SK-N-SH (cell line): ENCODE measurements around the gene ASB18. TPM values are rescaled to one million over a fixed set of nuclear protein-coding genes. Genes with fewer than 3 reads are reported as not detected.

Source experiments
- CTCF ChIA-PET: fragments of 300-600, 350-600 bp; formaldehyde crosslinking; extraction: SDS; loops from one replicate; lab custom pipeline; 2021; lab: Yijun Ruan, JAX
- POLR2A ChIA-PET: fragments of 350-600 bp; sonication (Branson Sonifier 250); formaldehyde crosslinking; extraction: SDS; loops from one replicate; lab custom pipeline; 2020; ENCODE audit warnings: antibody characterized with exemption, inconsistent platforms; lab: Yijun Ruan, JAX
- DNase-seq: peaks from one replicate; pipeline ENCODE4 v3.0.0; 2012
- H2AFZ ChIP-seq: fragments of 200-600 bp; sonication (generic); 2 replicates; pipeline ENCODE4 v1.8.1; 2016; ENCODE audit warnings: antibody characterized with exemption, mild to moderate bottlenecking, low read depth
- H3F3A ChIP-seq: fragments of 200-600 bp; sonication (generic); replicated peaks from 2 replicates; pipeline ENCODE3; 2016; ENCODE audit warnings: antibody characterized with exemption, mild to moderate bottlenecking; ENCODE audit not compliant: insufficient read depth
- H3K27ac ChIP-seq, 2 experiments: fragments of 200-500 bp in 1 of 2; fragments of 200-600 bp in 1 of 2; sonication (Bioruptor generic) in 1 of 2; sonication (generic), shearing (Covaris generic) in 1 of 2; 2 replicates each; pipeline versions ENCODE4 v1.5.1 to v1.6.1; 2014 to 2016; ENCODE audit warnings: low read depth in 2 of 2, inconsistent platforms in 1 of 2, low read length in 1 of 2, mild to moderate bottlenecking in 1 of 2, mixed read lengths in 1 of 2
- H3K27me3 ChIP-seq: fragments of 200-600 bp; sonication (generic), shearing (Covaris generic); 2 replicates; pipeline ENCODE4 v1.6.1; 2016; ENCODE audit warnings: mixed run types; ENCODE audit not compliant: insufficient read depth
- H3K36me3 ChIP-seq, 2 experiments: fragments of 200-500 bp in 1 of 2; fragments of 200-600 bp in 1 of 2; sonication (Bioruptor generic) in 1 of 2; sonication (generic) in 1 of 2; replicated peaks in 1 of 2; 2 replicates each; pipeline versions ENCODE3 to v1.5.1; 2014 to 2016; ENCODE audit warnings: low read length in 1 of 2, mild to moderate bottlenecking in 1 of 2; ENCODE audit not compliant: insufficient read depth in 2 of 2, control insufficient read depth in 1 of 2
- H3K4me1 ChIP-seq, 2 experiments: fragments of 200-500 bp in 1 of 2; fragments of 200-600 bp in 1 of 2; sonication (Bioruptor generic) in 1 of 2; sonication (generic), shearing (Covaris generic) in 1 of 2; 2 replicates each; pipeline versions ENCODE4 v1.5.1 to v1.6.1; 2014 to 2016; ENCODE audit warnings: low read depth in 1 of 2, low read length in 1 of 2, mixed run types in 1 of 2; ENCODE audit not compliant: insufficient read depth in 2 of 2, control insufficient read depth in 1 of 2
- H3K4me2 ChIP-seq: fragments of 200-600 bp; sonication (generic), shearing (Covaris generic); 2 replicates; pipeline ENCODE4 v1.6.1; 2017; ENCODE audit warnings: mixed run types
- H3K4me3 ChIP-seq, 2 experiments: fragments of 200-500 bp in 1 of 2; fragments of 200-600 bp in 1 of 2; sonication (Bioruptor generic) in 1 of 2; sonication (generic), shearing (Covaris generic) in 1 of 2; 2 replicates each; pipeline versions ENCODE4 v1.5.1 to v1.8.1; 2014 to 2016; ENCODE audit warnings: low read depth in 2 of 2, inconsistent platforms in 1 of 2, low read length in 1 of 2, mild to moderate bottlenecking in 1 of 2, mixed read lengths in 1 of 2, moderate library complexity in 1 of 2
- H3K79me2 ChIP-seq: fragments of 200-600 bp; sonication (generic); 2 replicates; pipeline ENCODE4 v1.8.1; 2017; ENCODE audit warnings: mild to moderate bottlenecking; ENCODE audit not compliant: insufficient read depth
- H3K9ac ChIP-seq: fragments of 200-600 bp; sonication (generic); 2 replicates; pipeline ENCODE4 v1.6.1; 2017; ENCODE audit warnings: mixed run types
- H3K9me2 ChIP-seq: fragments of 200-600 bp; sonication (generic); 2 replicates; pipeline ENCODE4 v1.6.1; 2017; ENCODE audit warnings: mixed run types
- H3K9me3 ChIP-seq: fragments of 200-600 bp; sonication (generic); 2 replicates; pipeline ENCODE4 v1.6.1; 2017; ENCODE audit warnings: mixed run types, mild to moderate bottlenecking, moderate library complexity
- H4K20me1 ChIP-seq: fragments of 200-600 bp; sonication (generic); 2 replicates; pipeline ENCODE4 v1.6.1; 2017; ENCODE audit warnings: mild to moderate bottlenecking, mixed run types; ENCODE audit not compliant: insufficient read depth
- EP300 ChIP-seq, 2 experiments: IDR thresholded peaks; 2 replicates each; pipeline versions ENCODE4 v1.4.0 to v1.6.1; 2012; ENCODE audit warnings: borderline replicate concordance in 1 of 2, low read depth in 1 of 2, low read length in 1 of 2
- FOSL2 ChIP-seq: IDR thresholded peaks from 2 replicates; pipeline ENCODE4 v1.4.0; 2012; ENCODE audit warnings: low read depth, mild to moderate bottlenecking, moderate library complexity, borderline replicate concordance
- FOXJ3 ChIP-seq: sonication (generic); formaldehyde crosslinking; IDR thresholded peaks from 2 replicates; pipeline ENCODE4 v1.5.1; 2020; ENCODE audit warnings: mild to moderate bottlenecking, missing genetic modification reagents
- GATA2 ChIP-seq: sonication (generic); formaldehyde crosslinking; IDR thresholded peaks from 2 replicates; pipeline ENCODE4 v1.5.0; 2020; ENCODE audit warnings: mild to moderate bottlenecking, missing genetic modification reagents
- IRF3 ChIP-seq: fragments of 150-350 bp; IDR thresholded peaks from 2 replicates; pipeline ENCODE4 v1.6.1; 2016; ENCODE audit warnings: mild to moderate bottlenecking, low read depth, low read length
- JUND ChIP-seq: IDR thresholded peaks from 2 replicates; pipeline ENCODE4 v1.4.0; 2012
- MAX ChIP-seq: IDR thresholded peaks from 2 replicates; pipeline ENCODE4 v1.4.0; 2012; ENCODE audit warnings: low read depth
- NFIC ChIP-seq: IDR thresholded peaks from 2 replicates; pipeline ENCODE4 v1.4.0; 2012; ENCODE audit warnings: borderline replicate concordance
- PBX3 ChIP-seq: IDR thresholded peaks from 2 replicates; pipeline ENCODE4; 2012
- RFX5 ChIP-seq: IDR thresholded peaks from 2 replicates; pipeline ENCODE4 v1.6.1; 2012; ENCODE audit warnings: mild to moderate bottlenecking, improper control_type of control experiment, low read length
- RXRA ChIP-seq: IDR thresholded peaks from 2 replicates; pipeline ENCODE4 v1.4.0; 2012; ENCODE audit warnings: low read depth, mild to moderate bottlenecking, borderline replicate concordance
- SMC3 ChIP-seq: IDR thresholded peaks from 2 replicates; pipeline ENCODE4 v1.6.1; 2012; ENCODE audit warnings: low read depth, low read length, improper control_type of control experiment
- TAF1 ChIP-seq: IDR thresholded peaks from 2 replicates; pipeline ENCODE4 v1.6.1; 2012; ENCODE audit warnings: low read depth, mild to moderate bottlenecking, low read length, moderate library complexity, borderline replicate concordance
- TCF12 ChIP-seq: IDR thresholded peaks from 2 replicates; pipeline ENCODE4 v1.4.0; 2012
- TEAD4 ChIP-seq: IDR thresholded peaks from 2 replicates; pipeline ENCODE4 v1.4.0; 2012; ENCODE audit warnings: mild to moderate bottlenecking, borderline replicate concordance; ENCODE audit not compliant: insufficient read depth
- ZBTB33 ChIP-seq: IDR thresholded peaks from 2 replicates; pipeline ENCODE4 v1.4.0; 2012; ENCODE audit warnings: low read depth, borderline replicate concordance
- WGBS: methylation state at CpG from one replicate; pipeline ENCODE4 v1.1.6; 2017; ENCODE audit warnings: low lambda C conversion rate; 5-methylcytosine and 5-hydroxymethylcytosine counted together
- polyA plus RNA-seq, 3 experiments: library from polyadenylated mRNA; depleted of rRNA; stranded (reverse); fragments of >200 nt; gene quantifications; 2 replicates each; pipeline ENCODE4 v1.2.3, GENCODE V29; 2012

ASB18 gene
- polyA plus RNA-seq, 1 of the 3 experiments (the other 2 are of a cell fraction): not detected

DNA sequence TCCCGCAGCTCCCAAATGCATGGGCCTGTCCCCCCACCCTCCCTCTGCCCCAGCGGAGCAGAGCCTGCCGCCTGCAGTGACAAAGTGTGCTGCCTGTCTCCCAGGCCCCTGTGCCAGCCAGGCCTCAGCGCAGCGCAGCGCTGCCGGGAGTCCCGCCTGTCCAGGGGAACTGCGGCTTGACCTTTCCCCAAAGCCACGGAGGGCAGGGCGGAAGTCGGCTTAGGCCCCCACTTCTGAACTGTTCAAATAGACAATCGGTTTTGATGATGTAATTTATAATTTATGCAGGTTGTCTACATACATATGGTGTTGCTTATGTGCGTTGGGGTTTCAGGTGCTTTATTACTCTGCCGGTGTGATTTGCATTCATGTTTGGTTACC, 103.1 kb downstream of the ASB18 start (continued):
- TF ChIP-seq PBX3: no peak
- no peak for TF ChIP-seq RXRA
- no peak for TF ChIP-seq SMC3

- no peak overlapping the region for H3K9ac ChIP-seq
- POLR2A ChIA-PET: no interaction called here
- no peaks in the 10 kb centered on the region for H3K79me2 ChIP-seq
- no peak overlapping the region for H3K4me3 ChIP-seq
- CTCF ChIA-PET: interaction anchor here (1.2 to 3.7 kb wide), 3 partner anchors 17 to 381 kb away, joined by 3 to 28 read pairs (median 5); no protein-coding TSS in a partner anchor
- H3F3A ChIP-seq: no peaks in the 10 kb centered on the region
- no peak for DNase-seq
- no peaks in the 10 kb centered on the region for H4K20me1 ChIP-seq
- no peaks in the 10 kb centered on the region for H3K36me3 ChIP-seq
- peaks cover 14% of the 10 kb centered on the region for H3K27me3 ChIP-seq
- no peaks in the 10 kb centered on the region for H3K9me3 ChIP-seq
- H3K27ac ChIP-seq: no peak overlapping the region
- H3K9me2 ChIP-seq: no peaks in the 10 kb centered on the region
- H3K4me1 ChIP-seq: peaks cover 0 to 7% of the 10 kb centered on the region in 2 experiments; a peak in 1 of 4 replicates
- TF ChIP-seq TCF12: no peak
- no peak for TF ChIP-seq FOXJ3 (CRISPR knock-in tag)
- TF ChIP-seq ZBTB33: no peak
- no peak for TF ChIP-seq IRF3
- no peak for TF ChIP-seq FOSL2
- TF ChIP-seq NFIC: no peak
- no peak for TF ChIP-seq RFX5
- 75% methylated on average over 16 of the region's 22 CpGs for WGBS
- H2AFZ ChIP-seq: no peak overlapping the region
- H3K4me2 ChIP-seq: no peak overlapping the region
Observed at GRCh38 chr2:236160366-236161081, 103.7 kb downstream of the ASB18 start.

DNA sequence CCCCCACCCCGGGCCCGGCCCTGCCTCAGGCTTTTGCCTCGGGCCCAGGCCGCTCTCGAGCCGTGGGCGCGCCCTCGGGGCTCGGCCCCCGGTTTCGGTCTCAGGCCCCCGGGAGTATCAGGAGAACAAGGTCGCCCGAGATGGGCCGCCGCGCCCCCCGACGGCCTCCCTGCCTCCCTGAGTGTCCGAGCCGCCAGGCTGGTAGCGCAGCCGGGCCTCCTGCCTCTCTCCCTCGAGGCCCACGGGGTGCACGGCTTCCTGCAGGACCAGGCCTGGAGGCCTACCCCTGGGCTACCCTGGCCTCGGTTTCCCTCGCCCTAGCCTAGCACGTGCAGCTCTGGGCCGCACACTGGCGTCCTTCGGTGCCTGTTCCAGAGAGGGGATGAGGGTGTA, 104.4 kb downstream of the ASB18 start:
- Histone ChIP-seq H3K36me3 (no peaks in the 10 kb centered on the region), H3K27ac (no peak overlapping the region), H3K9ac (no peak overlapping the region), H3K4me1 (peaks cover 0 to 6% of the 10 kb centered on the region in 2 experiments; a peak in 1 of 4 replicates), H3K9me2 (no peaks in the 10 kb centered on the region), H4K20me1 (no peaks in the 10 kb centered on the region), H3K9me3 (no peaks in the 10 kb centered on the region), H3F3A (no peaks in the 10 kb centered on the region), H3K79me2 (no peaks in the 10 kb centered on the region), H3K4me2 (no peak overlapping the region), H3K27me3 (peaks cover 7% of the 10 kb centered on the region), H2AFZ (no peak overlapping the region), H3K4me3 (no peak overlapping the region)
- ChIA-PET CTCF (interaction anchor here (1.2 to 1.6 kb wide), 2 partner anchors 374 to 381 kb away, joined by 3 to 5 read pairs; no protein-coding TSS in a partner anchor), POLR2A (no interaction called here)
- no peak for DNase-seq
- 91% methylated on average over 14 of the region's 33 CpGs for WGBS
- TF ChIP-seq SMC3 (no peak), JUND (no peak), TAF1 (no peak), GATA2 (CRISPR knock-in tag) (no peak), ZBTB33 (no peak), FOXJ3 (CRISPR knock-in tag) (no peak), EP300 (IDR thresholded peaks at IDR 0.05; ENCODE audit: borderline replicate concordance in 1 of 2, low read depth in 1 of 2, low read length in 1 of 2) (no peak), RXRA (no peak), NFIC (no peak), MAX (no peak), TEAD4 (no peak)
